ENCODE results near the gene MRPS18C. TPM values are rescaled to one million over a fixed set of nuclear protein-coding genes. Genes with fewer than 3 reads are reported as not detected.
A peak's percentile ranks its signal among the peaks of the same experiment; 100 is the strongest.

Gene MRPS18C
- polyA plus RNA-seq, result 10 to 100 TPM; 28.9 to 29.2 TPM

DNA sequence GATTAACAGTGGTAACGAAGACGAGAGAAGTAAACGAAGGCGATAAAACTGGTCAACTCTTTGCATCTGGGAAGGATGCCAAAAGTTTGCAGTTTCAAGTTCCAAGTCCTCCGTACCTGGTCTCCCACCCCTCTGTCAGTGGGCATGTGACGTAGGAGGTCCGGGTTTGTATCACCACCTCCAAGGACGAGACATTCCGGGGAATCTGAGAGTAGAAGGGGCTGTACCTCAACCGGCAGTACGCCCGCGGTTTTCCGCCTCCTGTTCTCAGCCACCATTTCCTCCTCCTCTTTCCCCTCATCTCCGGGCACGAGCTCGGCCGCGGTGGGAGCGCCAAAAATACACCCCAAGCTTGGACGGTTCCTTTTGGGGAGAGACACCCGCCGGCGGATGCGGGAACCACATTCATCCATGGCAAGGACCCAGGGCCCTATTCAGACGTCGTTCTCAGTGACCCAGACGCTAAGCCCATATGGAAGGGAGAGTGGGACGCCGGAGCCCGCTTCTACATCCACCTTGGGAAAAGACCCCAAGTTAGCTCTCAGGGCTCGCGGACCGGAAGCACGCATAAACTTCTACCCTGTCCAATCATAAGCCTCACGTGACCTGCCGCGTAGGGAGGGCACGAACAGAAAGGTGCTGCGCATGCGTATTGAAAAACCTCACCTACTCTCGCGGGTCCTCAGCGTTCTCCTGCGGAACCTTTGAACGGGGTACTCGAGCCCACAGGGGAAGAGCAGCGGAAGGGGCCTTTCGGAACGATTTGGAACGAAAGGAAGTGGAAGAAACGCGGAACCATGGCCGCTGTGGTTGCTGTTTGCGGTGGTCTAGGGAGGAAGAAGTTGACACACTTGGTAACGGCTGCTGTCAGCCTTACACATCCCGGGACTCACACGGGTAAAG is at the start of gene MRPS18C, which contains the start of gene HELQ:
TSS of gene MRPS18C (plus strand) at position 778 of the 903 bp plus-strand sequence. CDS start at position 798, 20 bp downstream.
TSS of gene HELQ (minus strand) at position 543 of the 903 bp plus-strand sequence. CDS start at position 413, 130 bp downstream.
- Histone ChIP-seq H3K27ac (ENCODE audit: low read depth in 2 of 2, low read length in 1 of 2) (peak within 1 kb of the TSS; percentile 98 to 100), H3K9me3 (ENCODE audit: control insufficient read depth in 2 of 2, insufficient read depth in 1 of 2, low read depth in 1 of 2, low read length in 1 of 2) (no peaks in the 10 kb centered on the region), H3K4me1 (ENCODE audit: control insufficient read depth in 2 of 2, insufficient read depth in 2 of 2, low read length in 1 of 2) (no peaks in the 10 kb centered on the region), H3K27me3 (ENCODE audit: control insufficient read depth in 1 of 2, insufficient read depth in 2 of 2, low read length in 2 of 2) (no peaks in the 10 kb centered on the region), H3K4me3 (ENCODE audit: low read depth in 1 of 2, low read length in 2 of 2) (peak within 1 kb of the TSS; percentile 88 to 98), H3K36me3 (ENCODE audit: control insufficient read depth in 2 of 2, insufficient read depth in 2 of 2, low read length in 1 of 2) (peaks cover 0 to 4% of the 10 kb centered on the region in 2 donors)
- 0% methylated on average over 58 of the region's 58 CpGs for WGBS, 2 donors

GRCh38 chr4:83408908-83409307 is 47.0 kb upstream of the MRPS18C start:
- Histone ChIP-seq H3K27me3 (ENCODE audit: control insufficient read depth in 1 of 2, insufficient read depth in 2 of 2, low read length in 2 of 2) (no peaks in the 10 kb centered on the region), H3K36me3 (ENCODE audit: control insufficient read depth in 2 of 2, insufficient read depth in 2 of 2, low read length in 1 of 2) (peaks cover 0 to 4% of the 10 kb centered on the region in 2 donors), H3K4me3 (ENCODE audit: low read depth in 1 of 2, low read length in 2 of 2) (no peak overlapping the region), H3K4me1 (ENCODE audit: control insufficient read depth in 2 of 2, insufficient read depth in 2 of 2, low read length in 1 of 2) (no peaks in the 10 kb centered on the region), H3K27ac (ENCODE audit: low read depth in 2 of 2, low read length in 1 of 2) (no peak overlapping the region), H3K9me3 (ENCODE audit: control insufficient read depth in 2 of 2, insufficient read depth in 1 of 2, low read depth in 1 of 2, low read length in 1 of 2) (no peaks in the 10 kb centered on the region)
- WGBS, 2 donors, result 93 to 100% methylated on average over 1 of the region's 1 CpG

DNA sequence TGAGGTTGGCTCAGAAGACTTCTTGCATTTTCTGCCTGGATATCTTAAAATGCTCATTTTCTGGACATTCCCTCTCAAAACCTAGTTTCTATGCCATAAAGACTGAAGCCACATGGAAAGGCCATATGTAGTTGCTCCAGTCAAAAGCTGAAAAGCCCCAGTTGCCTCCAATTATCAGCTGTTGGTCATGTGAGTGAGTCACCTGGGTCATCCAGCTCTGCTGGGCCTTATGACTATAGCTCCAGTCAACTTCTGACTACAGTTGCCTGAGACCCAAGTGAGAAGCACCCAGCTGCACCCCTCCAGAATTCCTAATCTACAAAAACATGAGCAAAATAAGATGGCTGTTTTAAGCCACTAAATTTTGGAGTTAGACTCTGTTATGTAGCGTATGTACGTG is 42.2 kb upstream of the MRPS18C start:
- Histone ChIP-seq H3K4me3 (ENCODE audit: low read depth in 1 of 2, low read length in 2 of 2) (no peak overlapping the region), H3K27ac (ENCODE audit: low read depth in 2 of 2, low read length in 1 of 2) (no peak overlapping the region), H3K27me3 (ENCODE audit: control insufficient read depth in 1 of 2, insufficient read depth in 2 of 2, low read length in 2 of 2) (no peaks in the 10 kb centered on the region), H3K4me1 (ENCODE audit: control insufficient read depth in 2 of 2, insufficient read depth in 2 of 2, low read length in 1 of 2) (no peaks in the 10 kb centered on the region), H3K9me3 (ENCODE audit: control insufficient read depth in 2 of 2, insufficient read depth in 1 of 2, low read depth in 1 of 2, low read length in 1 of 2) (no peaks in the 10 kb centered on the region), H3K36me3 (ENCODE audit: control insufficient read depth in 2 of 2, insufficient read depth in 2 of 2, low read length in 1 of 2) (peaks cover 4% of the 10 kb centered on the region in 2 donors)
- 96 to 97% methylated on average over 2 of the region's 2 CpGs for WGBS, 2 donors

DNA sequence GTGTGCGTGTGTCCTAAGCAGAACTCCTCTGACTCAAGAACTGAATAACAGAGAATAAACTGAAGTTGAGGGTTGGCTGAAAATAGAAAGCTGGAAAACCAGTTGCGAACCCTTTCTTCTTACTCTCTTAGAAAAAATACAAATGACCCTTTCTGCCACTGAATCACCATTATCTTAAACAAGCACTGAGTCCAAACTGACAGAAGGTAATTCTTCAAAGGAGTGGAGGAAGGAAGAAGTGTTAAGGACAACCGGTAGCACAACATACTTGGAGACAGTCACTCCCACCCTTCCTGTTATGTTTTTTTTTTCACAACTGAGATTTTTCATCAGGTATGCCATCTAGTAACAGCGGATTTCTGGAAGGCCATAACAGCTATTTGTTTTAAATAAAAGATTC is 38.3 kb upstream of the MRPS18C start:
- H3K9me3 ChIP-seq (ENCODE audit: control insufficient read depth in 2 of 2, insufficient read depth in 1 of 2, low read depth in 1 of 2, low read length in 1 of 2), result no peaks in the 10 kb centered on the region
- H3K36me3 ChIP-seq (ENCODE audit: control insufficient read depth in 2 of 2, insufficient read depth in 2 of 2, low read length in 1 of 2), result peaks cover 4% of the 10 kb centered on the region in 2 donors
- H3K27me3 ChIP-seq (ENCODE audit: control insufficient read depth in 1 of 2, insufficient read depth in 2 of 2, low read length in 2 of 2), result no peaks in the 10 kb centered on the region
- WGBS, 2 donors, result 81 to 85% methylated on average over 4 of the region's 4 CpGs
- no peak overlapping the region for H3K4me3 ChIP-seq (ENCODE audit: low read depth in 1 of 2, low read length in 2 of 2)
- no peaks in the 10 kb centered on the region for H3K4me1 ChIP-seq (ENCODE audit: control insufficient read depth in 2 of 2, insufficient read depth in 2 of 2, low read length in 1 of 2)
- peak overlapping the region in 1 of 2 donors; percentile 15 for H3K27ac ChIP-seq (ENCODE audit: low read depth in 2 of 2, low read length in 1 of 2)

GRCh38 chr4:83418211-83418610 is 37.6 kb upstream of the MRPS18C start:
- no peaks in the 10 kb centered on the region for H3K4me1 ChIP-seq (ENCODE audit: control insufficient read depth in 2 of 2, insufficient read depth in 2 of 2, low read length in 1 of 2)
- H3K36me3 ChIP-seq (ENCODE audit: control insufficient read depth in 2 of 2, insufficient read depth in 2 of 2, low read length in 1 of 2), result peaks cover 4% of the 10 kb centered on the region in 2 donors
- no peak overlapping the region for H3K4me3 ChIP-seq (ENCODE audit: low read depth in 1 of 2, low read length in 2 of 2)
- H3K27me3 ChIP-seq (ENCODE audit: control insufficient read depth in 1 of 2, insufficient read depth in 2 of 2, low read length in 2 of 2), result no peaks in the 10 kb centered on the region
- H3K27ac ChIP-seq (ENCODE audit: low read depth in 2 of 2, low read length in 1 of 2), result no peak overlapping the region
- H3K9me3 ChIP-seq (ENCODE audit: control insufficient read depth in 2 of 2, insufficient read depth in 1 of 2, low read depth in 1 of 2, low read length in 1 of 2), result no peaks in the 10 kb centered on the region

- H3K9me3 ChIP-seq (ENCODE audit: control insufficient read depth in 2 of 2, insufficient read depth in 1 of 2, low read depth in 1 of 2, low read length in 1 of 2), result no peaks in the 10 kb centered on the region
- peaks cover 0 to 3% of the 10 kb centered on the region in 2 donors for H3K36me3 ChIP-seq (ENCODE audit: control insufficient read depth in 2 of 2, insufficient read depth in 2 of 2, low read length in 1 of 2)
- H3K27me3 ChIP-seq (ENCODE audit: control insufficient read depth in 1 of 2, insufficient read depth in 2 of 2, low read length in 2 of 2), result no peaks in the 10 kb centered on the region
- WGBS, 2 donors, result 95 to 98% methylated on average over 1 of the region's 1 CpG
- H3K4me3 ChIP-seq (ENCODE audit: low read depth in 1 of 2, low read length in 2 of 2), result no peak overlapping the region
- no peak overlapping the region for H3K27ac ChIP-seq (ENCODE audit: low read depth in 2 of 2, low read length in 1 of 2)
- H3K4me1 ChIP-seq (ENCODE audit: control insufficient read depth in 2 of 2, insufficient read depth in 2 of 2, low read length in 1 of 2), result no peaks in the 10 kb centered on the region
These were observed 24.7 kb upstream of the MRPS18C start for GRCh38 chr4:83431200-83431599.

DNA sequence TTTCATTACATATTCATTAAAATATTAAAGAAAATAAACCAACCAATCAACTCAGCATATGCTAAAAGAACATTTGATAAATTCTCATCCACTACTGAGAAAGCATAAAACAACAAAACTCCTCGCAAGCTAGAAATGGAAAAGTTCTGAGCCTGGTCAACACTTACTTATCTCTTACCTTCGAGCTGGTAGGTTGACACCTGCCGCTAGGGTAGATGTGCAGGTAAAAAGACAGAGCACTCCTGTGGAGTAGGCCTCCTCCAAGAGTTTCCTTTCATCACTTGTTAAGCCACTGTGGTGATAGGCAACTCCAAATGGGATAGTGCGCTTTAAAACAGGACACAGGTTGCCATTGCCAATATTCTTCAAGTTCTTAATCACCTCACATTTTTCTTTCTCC is 19.2 kb upstream of the MRPS18C start:
- peaks cover under 1 to 6% of the 10 kb centered on the region in 2 donors for H3K36me3 ChIP-seq (ENCODE audit: control insufficient read depth in 2 of 2, insufficient read depth in 2 of 2, low read length in 1 of 2)
- H3K27me3 ChIP-seq (ENCODE audit: control insufficient read depth in 1 of 2, insufficient read depth in 2 of 2, low read length in 2 of 2), result no peaks in the 10 kb centered on the region
- H3K27ac ChIP-seq (ENCODE audit: low read depth in 2 of 2, low read length in 1 of 2), result no peak overlapping the region
- H3K9me3 ChIP-seq (ENCODE audit: control insufficient read depth in 2 of 2, insufficient read depth in 1 of 2, low read depth in 1 of 2, low read length in 1 of 2), result no peaks in the 10 kb centered on the region
- H3K4me1 ChIP-seq (ENCODE audit: control insufficient read depth in 2 of 2, insufficient read depth in 2 of 2, low read length in 1 of 2), result no peaks in the 10 kb centered on the region
- no peak overlapping the region for H3K4me3 ChIP-seq (ENCODE audit: low read depth in 1 of 2, low read length in 2 of 2)
- WGBS, 2 donors, result 88 to 96% methylated on average over 4 of the region's 4 CpGs

- Histone ChIP-seq H3K9me3 (ENCODE audit: control insufficient read depth in 2 of 2, insufficient read depth in 1 of 2, low read depth in 1 of 2, low read length in 1 of 2) (no peaks in the 10 kb centered on the region), H3K27me3 (ENCODE audit: control insufficient read depth in 1 of 2, insufficient read depth in 2 of 2, low read length in 2 of 2) (no peaks in the 10 kb centered on the region), H3K36me3 (ENCODE audit: control insufficient read depth in 2 of 2, insufficient read depth in 2 of 2, low read length in 1 of 2) (peaks cover 3 to 8% of the 10 kb centered on the region in 2 donors), H3K4me1 (ENCODE audit: control insufficient read depth in 2 of 2, insufficient read depth in 2 of 2, low read length in 1 of 2) (no peaks in the 10 kb centered on the region), H3K4me3 (ENCODE audit: low read depth in 1 of 2, low read length in 2 of 2) (no peak overlapping the region), H3K27ac (ENCODE audit: low read depth in 2 of 2, low read length in 1 of 2) (no peak overlapping the region)
These were observed 17.1 kb upstream of the MRPS18C start for GRCh38 chr4:83438719-83439118.

- no peaks in the 10 kb centered on the region for H3K4me1 ChIP-seq (ENCODE audit: control insufficient read depth in 2 of 2, insufficient read depth in 2 of 2, low read length in 1 of 2)
- no peaks in the 10 kb centered on the region for H3K9me3 ChIP-seq (ENCODE audit: control insufficient read depth in 2 of 2, insufficient read depth in 1 of 2, low read depth in 1 of 2, low read length in 1 of 2)
- H3K4me3 ChIP-seq (ENCODE audit: low read depth in 1 of 2, low read length in 2 of 2), result no peak overlapping the region
- peaks cover 3 to 8% of the 10 kb centered on the region in 2 donors for H3K36me3 ChIP-seq (ENCODE audit: control insufficient read depth in 2 of 2, insufficient read depth in 2 of 2, low read length in 1 of 2)
- no peaks in the 10 kb centered on the region for H3K27me3 ChIP-seq (ENCODE audit: control insufficient read depth in 1 of 2, insufficient read depth in 2 of 2, low read length in 2 of 2)
- no peak overlapping the region for H3K27ac ChIP-seq (ENCODE audit: low read depth in 2 of 2, low read length in 1 of 2)
- WGBS, 2 donors, result 88% methylated on average over 1 of the region's 1 CpG
These were observed 15.6 kb upstream of the MRPS18C start for GRCh38 chr4:83440148-83440814.
